ENCODE results near the gene TCF15. TPM values are rescaled to one million over a fixed set of nuclear protein-coding genes. Genes with fewer than 3 reads are reported as not detected.
"Not testable (repeated sequence)": the region's sequence is repeated elsewhere in the genome, so short reads cannot be mapped to it uniquely, and the experiment has no call there.

Gene TCF15
- total RNA-seq, 1 donor from 2014 or later: not detected

DNA sequence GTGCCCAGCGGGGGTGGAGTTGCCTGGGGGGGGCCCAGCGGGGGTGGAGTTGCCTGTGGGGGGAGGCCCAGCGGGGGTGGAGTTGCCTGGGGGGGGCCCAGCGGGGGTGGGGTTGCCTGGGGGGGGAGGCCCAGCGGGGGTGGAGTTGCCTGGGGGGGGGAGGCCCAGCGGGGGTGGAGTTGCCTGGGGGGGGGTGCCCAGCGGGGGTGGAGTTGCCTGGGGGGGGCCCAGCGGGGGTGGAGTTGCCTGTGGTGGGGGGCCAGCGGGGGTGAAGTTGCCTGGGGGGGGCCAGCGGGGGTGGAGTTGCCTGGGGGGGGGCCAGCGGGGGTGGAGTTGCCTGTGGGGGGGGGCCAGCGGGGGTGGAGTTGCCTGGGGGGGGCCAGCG is 31.9 kb upstream of the TCF15 start:
- DNase-seq (ENCODE audit: low read depth): not testable (repeated sequence)

DNA sequence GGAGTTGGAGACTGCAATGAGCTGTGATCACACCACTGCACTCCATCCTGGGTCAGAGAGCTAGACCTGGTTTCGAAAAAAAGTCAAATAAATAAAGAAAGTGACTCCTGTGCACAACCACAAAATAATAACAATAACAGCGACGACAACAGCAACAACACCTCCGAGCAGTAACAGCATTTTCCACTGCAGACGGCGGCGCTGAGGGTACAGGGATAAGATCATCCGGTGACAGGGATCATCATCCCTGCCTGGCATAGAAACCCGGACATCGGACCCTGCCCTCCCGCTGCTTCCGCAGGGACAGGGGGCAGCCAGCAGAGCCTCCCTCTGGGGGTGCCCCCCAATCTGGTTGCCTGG is 31.4 kb upstream of the TCF15 start:
- peak; percentile 27 for DNase-seq (ENCODE audit: low read depth)

DNA sequence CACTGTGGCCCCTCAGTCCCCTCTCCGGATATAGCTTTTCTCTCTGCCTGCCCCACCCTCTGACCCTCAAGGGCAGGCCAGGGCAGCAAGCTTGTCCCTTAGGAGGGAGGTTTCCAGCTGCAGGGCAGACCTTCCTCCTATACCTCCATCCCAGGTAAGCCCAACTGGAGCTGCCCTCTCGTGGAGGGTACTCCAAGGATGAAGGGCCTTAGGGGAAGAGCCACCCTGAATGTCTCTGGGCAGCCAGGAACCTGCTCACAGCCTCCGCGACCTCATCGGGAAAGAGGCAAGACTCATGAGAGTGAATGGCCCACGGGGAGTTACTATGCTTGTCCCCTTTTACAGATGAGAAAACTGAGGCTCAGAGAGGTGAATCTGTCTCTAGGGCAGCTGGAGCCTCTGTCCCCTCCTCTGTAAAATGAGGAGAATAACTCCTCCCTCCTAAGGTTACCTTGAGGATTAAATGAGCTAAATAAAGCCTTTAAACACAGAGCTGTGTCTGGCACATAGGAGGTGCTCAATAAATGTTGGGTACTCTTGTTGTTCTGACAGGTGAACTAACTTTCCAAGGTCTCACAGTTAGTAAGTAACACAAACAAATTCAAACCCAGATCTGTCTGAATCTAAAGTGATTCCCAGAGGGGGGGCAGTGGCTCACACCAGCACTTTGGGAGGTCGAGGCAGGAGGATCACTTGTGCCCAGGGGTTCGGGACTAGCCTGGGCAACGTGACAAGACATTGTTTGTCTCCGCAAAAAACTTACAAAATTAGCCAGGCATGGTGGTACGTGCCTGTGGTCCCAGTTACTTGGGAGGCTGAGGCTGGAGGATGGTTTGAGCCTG is 30.8 kb upstream of the TCF15 start:
- DNase-seq (ENCODE audit: low read depth): no peak

DNA sequence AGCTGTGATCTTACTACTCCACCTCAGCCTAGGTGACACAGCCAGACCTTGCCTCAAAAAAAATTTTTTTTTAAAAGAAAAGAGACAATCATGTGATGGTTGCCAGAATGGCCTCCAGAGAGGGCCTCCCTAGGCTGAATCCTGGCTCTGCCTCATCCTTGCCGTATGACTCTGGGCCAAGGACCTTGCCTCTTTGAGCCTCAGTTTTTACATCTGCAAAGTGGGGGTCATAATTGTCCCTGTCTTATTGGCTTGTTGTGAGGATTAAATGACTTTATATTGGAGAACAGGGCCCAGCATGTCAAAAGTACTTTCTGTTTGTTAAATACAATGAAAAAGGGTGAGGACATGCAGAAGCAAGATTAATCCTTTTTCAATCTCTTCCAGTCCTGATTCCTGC is 28.5 kb upstream of the TCF15 start:
- DNase-seq (ENCODE audit: low read depth): no peak

DNA sequence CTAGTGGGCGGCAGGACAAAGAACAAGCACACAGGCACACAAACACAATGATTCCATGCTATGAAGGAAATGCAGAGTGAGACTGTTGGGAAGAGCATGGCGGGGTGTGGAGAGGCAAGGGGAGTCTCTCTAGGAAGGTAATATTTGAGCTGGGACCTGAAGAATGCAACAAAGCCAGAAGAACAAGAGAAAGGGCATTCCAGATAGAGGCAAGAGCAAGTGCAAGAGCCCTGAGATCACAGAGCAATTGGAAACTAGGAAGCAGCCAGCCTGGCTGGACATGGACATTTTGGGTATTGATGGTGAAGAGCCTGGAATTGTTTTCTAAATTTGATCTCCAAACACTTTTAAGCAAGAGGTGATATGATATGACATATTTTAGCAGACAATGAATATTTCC is 27.4 kb upstream of the TCF15 start:
- no peak for DNase-seq (ENCODE audit: low read depth)

DNA sequence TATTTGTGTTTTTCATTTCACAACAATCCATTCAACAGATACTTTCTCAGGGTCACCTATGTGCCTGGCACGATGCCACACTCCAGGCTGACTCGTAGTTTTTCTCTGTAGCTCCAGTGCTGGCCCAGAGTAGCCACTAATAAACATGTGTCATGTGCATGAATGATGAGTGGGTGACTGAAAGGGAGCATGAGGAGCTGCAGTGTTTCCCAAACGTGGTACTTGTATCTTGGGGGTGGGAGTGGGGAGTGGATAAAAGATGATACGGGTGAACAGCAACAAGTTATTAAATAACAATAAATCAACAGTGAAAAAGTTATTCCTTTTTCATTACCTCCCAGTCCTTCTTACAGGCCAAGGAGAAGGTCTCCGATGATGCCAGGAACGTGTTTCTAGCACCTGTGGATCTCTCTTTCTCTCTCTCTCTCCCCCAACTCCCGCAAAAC is 25.8 kb upstream of the TCF15 start:
- peak; percentile 21 for DNase-seq (ENCODE audit: low read depth)

DNA sequence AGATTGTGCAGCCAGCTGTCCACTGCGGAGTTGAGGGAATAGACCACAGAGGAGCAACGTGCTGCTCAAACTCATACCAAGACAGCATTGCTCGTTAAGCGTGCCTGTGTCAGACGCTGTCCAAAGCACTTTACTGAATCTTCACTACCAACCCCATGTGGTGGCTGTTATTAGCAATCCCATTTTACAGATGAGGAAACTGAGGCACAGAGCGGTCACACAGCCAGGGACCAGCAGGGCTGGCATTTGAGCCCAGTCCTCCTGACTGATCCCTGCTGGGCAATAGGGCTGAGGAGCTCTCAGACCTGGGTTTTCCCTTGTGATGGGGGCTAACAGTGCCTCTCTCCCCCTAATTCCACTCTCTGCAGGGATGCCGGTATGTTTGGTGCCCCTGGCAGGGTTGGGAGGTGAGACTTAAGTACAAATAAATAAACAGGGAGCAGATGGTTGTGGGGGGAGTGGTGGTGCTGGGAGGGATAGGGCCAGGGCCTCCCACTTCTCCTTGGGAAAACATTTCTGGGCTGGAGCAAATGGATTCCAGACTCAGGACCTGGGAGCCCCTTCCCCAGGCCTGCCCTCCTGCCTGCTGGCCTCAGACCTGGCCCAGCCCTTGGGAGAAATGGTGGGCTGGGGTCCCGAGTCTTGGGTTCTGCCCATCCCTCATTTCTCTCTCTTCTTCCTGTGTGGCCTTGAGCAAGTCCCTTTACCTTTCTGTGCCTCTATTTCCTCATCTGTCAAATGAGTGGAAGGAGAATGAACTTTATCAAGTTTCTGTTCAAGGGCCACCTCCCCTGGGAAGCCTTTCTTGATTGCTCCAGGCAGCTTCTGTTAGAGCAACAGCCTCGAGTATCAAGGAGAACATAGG is 25.2 kb upstream of the TCF15 start:
- no peak for DNase-seq (ENCODE audit: low read depth)

DNA sequence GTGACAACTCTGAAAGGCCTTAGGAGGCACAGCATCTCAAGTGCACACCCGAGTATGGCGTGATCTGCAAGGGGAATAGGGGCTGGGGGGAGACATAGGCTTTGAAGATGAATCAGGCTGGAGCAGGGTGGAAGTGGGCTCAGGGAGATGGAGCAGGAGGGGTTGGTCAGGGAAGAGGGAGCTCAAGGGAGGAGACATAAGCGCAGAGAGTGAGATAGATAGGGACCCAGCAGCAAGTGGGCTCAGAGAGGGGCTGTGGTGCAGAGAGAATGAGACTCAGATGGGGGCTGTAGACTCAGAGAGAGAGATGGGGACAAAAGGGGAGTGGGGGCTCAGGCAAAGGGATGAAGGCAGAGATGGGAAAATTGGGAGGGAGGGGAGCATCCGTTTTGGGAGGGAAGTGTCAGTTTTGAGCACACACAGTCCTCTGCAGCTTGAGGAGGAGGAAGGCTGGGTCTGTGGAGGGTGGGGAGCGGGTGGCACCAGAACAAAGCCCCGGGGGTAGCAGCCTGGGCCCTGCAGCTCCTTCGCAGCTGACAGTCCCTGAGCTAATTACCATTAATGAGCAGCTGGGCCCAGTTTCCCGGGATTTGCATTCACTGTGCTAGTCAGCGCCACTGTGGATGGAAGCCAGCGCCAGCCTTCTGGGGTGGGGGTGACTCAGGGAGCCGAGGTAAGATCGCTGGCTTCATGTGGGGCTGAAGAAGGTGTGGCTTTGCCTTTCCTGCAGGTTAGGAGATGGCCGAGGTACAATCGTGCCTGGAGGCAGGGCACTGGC is 24.2 kb upstream of the TCF15 start:
- DNase-seq (ENCODE audit: low read depth): no peak

DNA sequence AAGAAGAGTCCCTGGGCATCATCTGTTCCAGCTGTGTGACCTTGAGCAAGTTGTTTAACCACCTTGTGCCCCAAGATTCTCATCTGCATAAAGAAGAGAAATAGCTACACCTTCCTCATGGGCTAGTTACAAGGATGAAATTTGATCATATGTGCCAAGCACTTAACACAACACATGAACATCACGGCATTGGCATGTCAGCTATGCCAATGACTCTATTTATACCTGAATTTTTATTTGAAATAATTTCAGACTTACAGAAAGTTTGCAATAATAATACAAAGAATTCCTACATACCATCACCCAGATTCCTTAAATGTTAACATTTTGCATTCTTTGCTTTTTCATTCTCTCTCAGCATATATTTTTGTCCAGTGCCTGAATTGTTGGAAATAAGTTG is 21.0 kb upstream of the TCF15 start:
- DNase-seq (ENCODE audit: low read depth): no peak

DNA sequence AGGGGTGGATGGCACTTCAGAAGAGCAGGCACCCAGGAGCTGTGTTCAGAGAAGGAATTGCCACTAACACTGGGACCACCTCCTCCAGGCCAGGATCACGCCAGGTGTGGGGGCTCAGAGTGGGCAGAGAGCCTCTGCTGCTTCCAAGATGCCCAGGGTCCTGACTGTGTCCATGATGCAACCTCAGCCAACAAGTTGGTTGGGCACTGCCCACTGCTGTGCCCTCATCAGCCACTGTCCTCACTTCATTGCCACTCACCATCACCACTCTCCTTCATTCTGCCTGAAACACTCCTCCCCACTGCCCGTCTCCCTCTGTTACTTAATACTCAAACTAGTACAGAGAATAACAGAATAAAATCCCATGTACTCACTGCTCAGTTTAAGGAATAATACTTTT is 16.5 kb upstream of the TCF15 start:
- DNase-seq (ENCODE audit: low read depth): no peak

DNA sequence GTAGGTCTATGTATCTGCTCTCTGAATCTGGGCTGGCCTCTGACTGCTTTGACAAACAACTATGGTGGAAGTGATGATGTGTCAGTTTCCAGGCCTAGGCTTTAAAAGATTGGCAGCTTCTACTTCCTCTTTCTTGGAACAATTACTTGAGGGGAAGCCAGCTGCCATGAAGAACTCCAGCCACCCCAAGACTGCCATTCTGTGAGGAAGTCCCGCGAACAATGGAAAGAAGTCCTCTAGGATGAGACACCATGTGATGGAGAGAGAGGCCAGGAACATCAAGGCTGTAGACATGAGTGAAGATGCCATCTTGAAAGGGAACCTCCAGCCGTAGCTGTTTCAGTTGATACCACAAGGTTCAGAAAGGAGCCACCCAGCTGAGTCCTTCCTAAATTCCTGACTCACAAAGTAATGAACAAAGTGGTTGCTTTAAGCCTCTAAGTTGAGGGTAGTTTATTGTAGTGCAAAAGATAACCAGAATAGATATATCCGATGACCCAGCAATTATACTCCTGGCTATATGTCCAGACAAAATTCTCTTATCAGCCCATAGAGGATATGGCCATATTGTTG is 15.3 kb upstream of the TCF15 start:
- no peak for DNase-seq (ENCODE audit: low read depth)

DNA sequence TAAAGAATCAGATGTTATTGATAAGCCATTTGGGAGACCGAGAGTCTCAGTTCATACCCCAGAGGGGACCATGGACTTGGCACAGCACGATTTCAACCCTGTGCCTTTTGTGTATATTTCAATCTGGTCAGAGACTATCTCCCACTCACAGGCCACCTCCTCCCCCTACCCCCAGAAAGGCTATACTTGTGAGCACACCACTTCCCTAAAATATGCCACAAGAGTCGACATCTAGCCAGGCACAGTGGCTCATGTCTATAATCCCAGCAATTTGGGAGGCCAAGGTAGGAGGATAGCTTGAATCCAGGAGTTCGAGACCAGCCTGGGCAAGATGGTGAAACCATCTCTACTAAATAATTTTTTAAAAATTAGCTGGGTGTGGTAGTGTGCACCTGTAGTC is 13.6 kb upstream of the TCF15 start:
- DNase-seq (ENCODE audit: low read depth): no peak

DNA sequence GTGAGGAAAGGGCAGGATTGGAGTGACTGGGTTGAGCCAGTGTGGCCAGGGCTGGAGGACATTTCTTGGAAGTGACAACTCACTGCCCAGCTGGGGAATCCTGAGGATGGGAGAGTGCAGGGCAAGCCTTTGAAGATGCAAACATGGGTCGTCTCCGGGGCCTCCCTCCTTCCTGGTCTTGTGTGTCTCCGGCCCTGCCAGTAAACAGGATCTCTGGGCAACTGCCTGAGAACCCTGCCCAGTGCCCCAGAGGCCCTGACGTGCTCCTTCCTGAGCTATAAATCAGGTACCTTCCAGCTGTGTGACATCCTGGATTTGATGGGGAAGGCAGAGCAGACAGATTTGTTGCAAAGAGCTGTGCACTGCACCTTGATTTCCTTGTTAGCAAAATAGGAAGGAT is 12.9 kb upstream of the TCF15 start:
- DNase-seq (ENCODE audit: low read depth): no peak

DNA sequence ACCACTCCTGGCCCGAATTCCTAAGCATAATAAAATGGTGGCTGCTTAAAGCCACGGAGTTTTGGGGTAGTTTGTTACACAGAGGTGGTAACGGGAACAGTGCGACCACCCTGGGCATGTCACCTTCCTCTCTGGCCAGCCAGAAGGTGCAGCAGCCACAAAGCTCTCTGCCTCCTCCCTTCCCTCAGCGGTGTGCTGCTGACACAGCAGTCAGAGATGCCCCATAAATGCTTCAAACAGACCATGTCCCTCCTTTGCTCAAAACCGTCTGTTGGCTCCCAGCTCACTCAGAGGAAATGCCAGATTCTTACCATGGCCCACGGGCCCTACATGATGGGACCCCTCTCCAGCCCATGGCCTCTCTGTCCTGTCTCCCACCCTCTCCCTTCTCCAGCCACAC is 12.1 kb upstream of the TCF15 start:
- DNase-seq (ENCODE audit: low read depth): no peak

DNA sequence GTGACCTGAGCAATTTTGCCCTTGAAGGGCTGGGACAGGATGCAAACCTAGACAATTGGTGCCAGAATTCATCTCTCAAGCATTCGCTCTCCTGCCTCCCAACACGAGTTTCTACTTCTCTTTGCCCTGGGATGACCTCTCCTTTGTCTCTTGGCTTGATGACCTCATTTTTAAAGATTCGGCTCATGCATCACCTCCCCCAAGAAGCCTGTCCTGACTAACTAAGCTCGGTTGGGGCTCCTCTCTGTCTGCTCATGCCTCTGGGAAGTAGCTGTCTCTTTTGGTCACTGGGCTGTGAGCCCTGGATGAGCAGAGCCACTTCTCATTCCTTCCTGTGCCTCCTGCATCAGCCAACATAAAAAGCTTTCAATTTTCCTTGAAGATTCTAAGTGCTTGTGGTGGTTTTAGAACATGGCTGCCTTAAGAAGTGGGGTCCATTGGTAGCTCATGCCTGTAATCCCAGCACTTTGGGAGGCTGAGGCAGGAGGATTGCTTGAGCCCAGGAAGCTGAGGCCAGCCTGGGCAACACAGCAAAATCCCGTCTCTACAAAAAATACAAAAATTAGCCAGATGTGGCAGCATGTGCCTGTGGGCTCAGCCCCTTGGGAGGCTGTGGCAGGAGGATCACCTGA is 11.1 kb upstream of the TCF15 start:
- peak; percentile 13 for DNase-seq (ENCODE audit: low read depth)

DNA sequence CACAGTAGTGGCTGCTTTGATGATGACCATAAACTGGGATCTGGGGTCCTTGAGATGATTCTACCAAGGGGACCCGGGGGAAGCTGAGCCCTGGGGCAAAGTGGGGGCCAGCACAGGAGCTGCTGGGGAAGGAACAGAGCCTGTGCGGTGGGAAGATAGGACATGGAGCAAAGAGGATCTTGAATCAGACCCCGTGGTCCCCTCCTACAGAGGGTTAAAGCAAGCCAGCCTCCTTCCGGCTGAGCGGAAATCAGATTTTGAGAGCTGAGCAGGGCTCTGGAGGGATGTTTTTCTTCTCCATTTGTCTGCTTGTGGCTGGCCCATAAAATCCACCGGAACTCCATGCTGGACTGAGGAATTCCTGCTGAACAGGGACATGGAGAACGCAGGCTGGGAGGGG is 10.1 kb upstream of the TCF15 start:
- no peak for DNase-seq (ENCODE audit: low read depth)

DNA sequence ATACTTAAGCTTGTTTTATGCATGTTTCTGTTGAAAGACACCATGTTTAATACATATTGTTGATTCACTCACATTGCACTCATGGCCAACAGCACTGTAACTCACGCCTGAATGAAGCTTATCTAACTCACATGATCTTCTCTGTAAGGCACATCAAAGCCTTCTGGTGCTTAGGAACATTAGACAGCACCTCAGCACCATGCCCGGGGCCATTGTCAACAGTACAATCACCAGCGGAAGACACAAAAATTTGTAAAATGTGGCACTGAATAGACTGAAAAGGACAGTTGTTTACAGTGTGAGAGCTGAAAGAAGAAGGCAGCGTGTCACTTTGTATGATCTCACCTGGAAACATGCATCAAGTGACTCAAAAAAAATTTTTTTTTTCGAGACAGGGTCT is 8.9 kb upstream of the TCF15 start:
- no peak for DNase-seq (ENCODE audit: low read depth)

DNA sequence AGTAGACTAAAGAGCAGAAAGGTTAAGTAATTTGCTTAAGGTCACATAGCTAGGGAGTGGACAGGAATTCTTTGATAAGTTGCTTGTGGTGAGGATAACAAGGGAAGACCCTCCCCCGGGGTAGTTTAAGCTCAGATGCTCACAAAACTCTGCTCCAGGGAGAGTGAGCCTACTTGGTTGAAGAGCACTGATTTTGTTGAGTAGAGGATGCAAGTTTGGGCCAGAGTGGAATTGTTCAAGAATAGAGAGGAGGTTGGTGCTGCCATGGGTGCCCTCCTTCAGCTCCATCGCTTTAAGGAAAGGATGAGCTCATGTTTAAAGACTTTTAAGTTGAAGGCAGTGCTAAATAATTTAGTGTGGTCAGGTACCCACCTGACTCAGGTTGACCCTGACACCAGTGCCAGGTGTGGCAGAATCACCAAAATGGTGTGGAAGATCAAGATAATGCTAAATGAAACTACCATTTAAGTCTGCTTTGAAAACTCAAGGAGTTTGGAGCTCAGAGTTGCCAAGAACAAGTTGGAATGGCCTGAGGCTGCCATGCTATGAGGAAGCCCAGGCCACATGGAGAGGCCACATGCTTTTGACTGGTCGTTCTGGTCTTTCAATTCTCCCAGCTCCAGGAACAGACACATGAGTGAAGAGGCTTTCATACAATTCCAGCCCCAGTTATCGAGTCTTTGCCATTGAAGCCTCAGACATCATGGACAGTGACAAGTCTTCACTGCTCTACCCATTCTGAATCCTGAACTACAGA is 8.0 kb upstream of the TCF15 start:
- DNase-seq (ENCODE audit: low read depth): no peak

DNA sequence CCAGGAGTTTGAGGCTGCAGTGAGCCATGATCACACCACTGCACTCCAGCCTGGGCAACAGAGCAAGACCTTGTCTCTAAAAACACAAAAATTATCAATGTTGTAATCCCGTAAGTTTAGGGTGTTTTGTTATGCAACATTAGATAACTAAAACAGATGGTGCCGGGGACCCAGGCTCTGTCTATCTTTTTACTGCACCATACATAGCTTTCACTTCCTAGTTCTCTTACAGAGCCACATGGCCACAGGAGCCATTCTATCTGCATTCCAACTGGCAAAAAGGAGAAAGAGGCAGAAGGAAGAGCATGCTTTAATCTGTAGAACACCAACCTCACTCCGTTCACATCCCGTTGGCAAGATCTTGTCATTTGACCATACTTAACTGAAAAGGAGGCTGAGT is 5.4 kb upstream of the TCF15 start:
- no peak for DNase-seq (ENCODE audit: low read depth)

DNA sequence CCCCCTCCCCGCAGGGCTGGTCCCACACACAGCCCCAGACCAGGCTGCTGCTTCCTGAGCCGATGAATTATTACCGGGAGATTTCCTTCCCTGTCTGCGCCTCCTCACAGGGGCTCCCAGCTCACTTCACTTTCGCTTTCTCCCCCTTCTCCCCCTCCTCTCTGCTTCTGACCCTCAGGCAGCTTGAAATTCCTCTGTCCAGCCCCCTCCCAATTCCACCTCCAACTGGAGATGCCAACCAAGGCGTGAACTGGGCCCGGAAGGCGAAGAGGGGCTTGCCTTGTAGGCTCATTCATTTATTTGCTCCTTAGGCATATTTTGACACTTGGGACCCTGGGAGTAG is 1.7 kb upstream of the TCF15 start:
- DNase-seq (ENCODE audit: low read depth): no peak
